ENCODE data around the gene SPINT4. TPM values are rescaled to one million over a fixed set of nuclear protein-coding genes. Genes with fewer than 3 reads are reported as not detected.
A peak's percentile ranks its signal among the peaks of the same experiment; 100 is the strongest.

The SPINT4 gene
- total and polyA plus RNA-seq, 2 of the 8 experiments (the other 6 are each of a cell fraction or from before 2014, with no cell fraction given): not detected

DNA sequence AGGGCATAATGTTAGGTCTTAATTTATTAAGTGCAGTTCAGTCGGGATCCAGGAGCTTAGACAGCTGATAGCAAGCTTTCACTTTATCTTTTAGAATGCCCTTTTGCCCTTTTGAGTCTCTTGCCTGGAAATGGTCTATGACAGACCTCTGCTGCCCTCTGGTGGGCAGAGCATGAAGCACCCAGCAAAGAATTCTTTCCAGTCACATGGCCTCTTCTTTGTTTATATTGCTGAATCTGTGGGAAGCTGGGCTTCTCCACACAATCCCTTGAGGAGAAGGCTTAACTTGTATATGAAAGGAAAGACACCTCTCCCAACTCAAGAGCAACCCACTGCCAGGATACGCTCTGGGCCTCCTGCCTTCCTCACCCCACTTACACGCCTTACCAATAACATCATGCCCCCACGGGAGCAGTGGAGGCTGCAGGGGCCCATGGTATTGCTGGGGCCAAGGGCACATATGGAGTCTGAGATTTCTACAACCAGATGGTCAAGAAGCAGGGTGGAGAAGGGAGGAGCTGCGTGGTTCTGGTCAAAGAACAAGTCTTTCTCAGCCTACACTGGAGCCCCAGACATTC, 49.1 kb downstream of the SPINT4 start:
- peak overlapping the region; percentile 14; the same call in 1 of the 2 replicates for H2AK5ac ChIP-seq (ENCODE audit: low read depth, low read length)
- H3K27me3 ChIP-seq (replicated peaks in 1 of 4; ENCODE audit: control insufficient read depth in 3 of 4, extremely low read depth in 1 of 4, insufficient read depth in 3 of 4, low read length in 3 of 4): no peaks in the 10 kb centered on the region
- no peaks in the 10 kb centered on the region for H3K23me2 ChIP-seq (ENCODE audit: low read depth, low read length)
- peak overlapping the region; percentile 37 for H4K5ac ChIP-seq (ENCODE audit: insufficient read length, low read depth, low read length)
- 64% methylated on average over 4 of the region's 5 CpGs; no CpG with 5 or more reads in 1 of the 2 experiments for WGBS, 2 experiments (ENCODE audit: extremely low coverage in 1 of 2, insufficient coverage in 1 of 2, insufficient read length in 1 of 2, insufficient replicate concordance in 2 of 2, low coverage in 1 of 2, low lambda C conversion rate in 2 of 2, missing lambda C conversion rate in 1 of 2)
- H3K4ac ChIP-seq (replicated peaks; ENCODE audit: insufficient read length, low read depth, low read length): peak overlapping the region; percentile 86
- no peaks in the 10 kb centered on the region for H3K79me1 ChIP-seq (ENCODE audit: low read depth, low read length)
- DNase-seq (ENCODE audit: low read depth in 1 of 2, low spot score in 2 of 2) (peak; percentile 80 to 91), FAIRE-seq (peak; percentile 90)
- H2AFZ ChIP-seq (ENCODE audit: low read length): peak overlapping the region; percentile 69
- H3K23ac ChIP-seq (ENCODE audit: insufficient read length): no peak overlapping the region
- peak overlapping the region; percentile 100 for H2BK12ac ChIP-seq (ENCODE audit: low read depth, low read length)
- peak overlapping the region; percentile 81 for H4K91ac ChIP-seq (replicated peaks; ENCODE audit: insufficient read length, low read length)
- no peaks in the 10 kb centered on the region for H3K36me3 ChIP-seq (ENCODE audit: control insufficient read depth in 2 of 4, insufficient read depth in 4 of 4, low read length in 3 of 4)
- peak overlapping the region; percentile 62 for H2BK20ac ChIP-seq (ENCODE audit: low read length)
- H3K56ac ChIP-seq (replicated peaks; ENCODE audit: insufficient read length, low read depth, low read length): no peak overlapping the region
- peak overlapping the region; percentile 67; the same call in 1 of the 2 replicates for H2BK15ac ChIP-seq (ENCODE audit: low read length)
- H3K9ac ChIP-seq (replicated peaks in 1 of 4; ENCODE audit: extremely low read depth in 1 of 4, low read depth in 3 of 4, low read length in 3 of 4): no peak overlapping the region
- CTCF ChIA-PET (ENCODE audit: partially characterized antibody): interaction anchor here (0.6 to 6.2 kb wide), 89 partner anchors 9 to 633 kb away, joined by 3 to 73 read pairs (median 6); partner anchors contain the start of genes DNTTIP1, EPPIN, MATN4 and SPINT3
- peak overlapping the region; percentile 73 for H2BK120ac ChIP-seq (replicated peaks; ENCODE audit: low read depth, low read length)
- H3K18ac ChIP-seq (ENCODE audit: extremely low read depth, low read length): peak overlapping the region; percentile 92
- no peak overlapping the region for H3K27ac ChIP-seq (ENCODE audit: low read depth, low read length)
- POLR2A ChIA-PET (ENCODE audit: partially characterized antibody): interaction anchor here (0.6 to 1.7 kb wide), 13 partner anchors 16 to 441 kb away, joined by 3 to 8 read pairs (median 3); partner anchors contain the start of genes DNTTIP1, SDC4, SNX21 and WFDC3
- no peaks in the 10 kb centered on the region for H3K79me2 ChIP-seq (ENCODE audit: control insufficient read depth in 1 of 2, insufficient read depth in 2 of 2, low read length in 2 of 2)
- no peak overlapping the region for H3K4me3 ChIP-seq (ENCODE audit: extremely low read depth in 1 of 4, insufficient read depth in 2 of 4, low read depth in 3 of 4, low read length in 4 of 4)
- H3K4me2 ChIP-seq (ENCODE audit: insufficient read depth in 1 of 2, low read depth in 2 of 2, low read length in 2 of 2): no peak overlapping the region
- no peaks in the 10 kb centered on the region for H4K20me1 ChIP-seq (replicated peaks in 1 of 2; ENCODE audit: control insufficient read depth in 1 of 2, insufficient read depth in 2 of 2, low read length in 2 of 2)
- peak overlapping the region; percentile 82 for H4K8ac ChIP-seq (ENCODE audit: extremely low read depth, insufficient read depth, low read length)
- no peaks in the 10 kb centered on the region for H3K9me3 ChIP-seq (ENCODE audit: insufficient read depth in 2 of 2, low read depth in 1 of 2, low read length in 1 of 2)
- H2BK5ac ChIP-seq (ENCODE audit: low read depth, low read length): peak overlapping the region; percentile 96
- H3K14ac ChIP-seq (ENCODE audit: insufficient read length): no peak overlapping the region
- H3K4me1 ChIP-seq (replicated peaks in 1 of 4; ENCODE audit: control insufficient read depth in 3 of 4, insufficient read depth in 4 of 4, low read length in 3 of 4): peaks cover 2 to 7% (median 5%) of the 10 kb centered on the region in 4 experiments
- TF ChIP-seq SIN3A (conservative IDR thresholded peaks at IDR 0.05 in 1 of 2, IDR thresholded peaks at IDR 0.05 in 1 of 2; ENCODE audit: low read depth in 1 of 2, low read length in 2 of 2): 0 out of 4 replicates have a peak, but pooled peaks of 1 of the 2 experiments have one; percentile 46
- no peak for TF ChIP-seq YY1 (IDR thresholded peaks at IDR 0.05; ENCODE audit: low read depth, low read length)
- TF ChIP-seq NRF1 (IDR thresholded peaks at IDR 0.05; ENCODE audit: low read depth, low read length): no peak
- TF ChIP-seq, protein P1, sequence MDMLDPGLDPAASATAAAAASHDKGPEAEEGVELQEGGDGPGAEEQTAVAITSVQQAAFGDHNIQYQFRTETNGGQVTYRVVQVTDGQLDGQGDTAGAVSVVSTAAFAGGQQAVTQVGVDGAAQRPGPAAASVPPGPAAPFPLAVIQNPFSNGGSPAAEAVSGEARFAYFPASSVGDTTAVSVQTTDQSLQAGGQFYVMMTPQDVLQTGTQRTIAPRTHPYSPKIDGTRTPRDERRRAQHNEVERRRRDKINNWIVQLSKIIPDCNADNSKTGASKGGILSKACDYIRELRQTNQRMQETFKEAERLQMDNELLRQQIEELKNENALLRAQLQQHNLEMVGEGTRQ (IDR thresholded peaks at IDR 0.05; ENCODE audit: low read length): peak; percentile 86
- peak; percentile 99 for TF ChIP-seq RAD21 (IDR thresholded peaks at IDR 0.05 in 1 of 2, conservative IDR thresholded peaks at IDR 0.05 in 1 of 2; ENCODE audit: low read depth in 2 of 2, low read length in 2 of 2)
- TF ChIP-seq SP1 (IDR thresholded peaks at IDR 0.05; ENCODE audit: low read depth, low read length): no peak
- TF ChIP-seq, protein P2, sequence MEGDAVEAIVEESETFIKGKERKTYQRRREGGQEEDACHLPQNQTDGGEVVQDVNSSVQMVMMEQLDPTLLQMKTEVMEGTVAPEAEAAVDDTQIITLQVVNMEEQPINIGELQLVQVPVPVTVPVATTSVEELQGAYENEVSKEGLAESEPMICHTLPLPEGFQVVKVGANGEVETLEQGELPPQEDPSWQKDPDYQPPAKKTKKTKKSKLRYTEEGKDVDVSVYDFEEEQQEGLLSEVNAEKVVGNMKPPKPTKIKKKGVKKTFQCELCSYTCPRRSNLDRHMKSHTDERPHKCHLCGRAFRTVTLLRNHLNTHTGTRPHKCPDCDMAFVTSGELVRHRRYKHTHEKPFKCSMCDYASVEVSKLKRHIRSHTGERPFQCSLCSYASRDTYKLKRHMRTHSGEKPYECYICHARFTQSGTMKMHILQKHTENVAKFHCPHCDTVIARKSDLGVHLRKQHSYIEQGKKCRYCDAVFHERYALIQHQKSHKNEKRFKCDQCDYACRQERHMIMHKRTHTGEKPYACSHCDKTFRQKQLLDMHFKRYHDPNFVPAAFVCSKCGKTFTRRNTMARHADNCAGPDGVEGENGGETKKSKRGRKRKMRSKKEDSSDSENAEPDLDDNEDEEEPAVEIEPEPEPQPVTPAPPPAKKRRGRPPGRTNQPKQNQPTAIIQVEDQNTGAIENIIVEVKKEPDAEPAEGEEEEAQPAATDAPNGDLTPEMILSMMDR (IDR thresholded peaks at IDR 0.05; ENCODE audit: control extremely low read depth in 1 of 3, insufficient read depth in 1 of 3, low read depth in 1 of 3, low read length in 3 of 3): peak; percentile 61 to 94 (median 93)

All from H1 (cell line).